IPS-NIHi7 (cell line): Measurements from ENCODE around the gene EPOP.

ENCODE experiments used
- DNase-seq: peaks from one replicate; pipeline ENCODE4 v3.0.0; 2012; ENCODE audit warnings: mixed read lengths; ENCODE audit errors: extremely low spot score

Gene EPOP

GRCh38 chr17:38674749-38675615 lies at the start of gene EPOP:
TSS of gene EPOP (minus strand) at chr17:38674957. CDS start at chr17:38674495, 462 bp downstream.
- peak; percentile 91 for DNase-seq

DNA sequence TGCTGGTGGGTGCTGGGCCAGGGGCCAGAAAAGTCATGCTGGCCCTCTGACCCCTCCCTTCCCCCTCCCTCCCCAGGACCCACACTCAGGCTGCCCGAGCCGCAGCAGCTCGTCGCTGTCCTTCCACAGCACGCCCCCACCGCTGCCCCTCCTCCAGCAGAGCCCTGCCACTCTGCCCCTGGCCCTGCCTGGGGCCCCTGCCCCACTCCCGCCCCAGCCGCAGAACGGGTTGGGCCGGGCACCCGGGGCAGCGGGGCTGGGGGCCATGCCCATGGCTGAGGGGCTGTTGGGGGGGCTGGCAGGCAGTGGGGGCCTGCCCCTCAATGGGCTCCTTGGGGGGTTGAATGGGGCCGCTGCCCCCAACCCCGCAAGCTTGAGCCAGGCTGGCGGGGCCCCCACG lies 47.0 kb upstream of the EPOP start:
- no peak for DNase-seq

DNA sequence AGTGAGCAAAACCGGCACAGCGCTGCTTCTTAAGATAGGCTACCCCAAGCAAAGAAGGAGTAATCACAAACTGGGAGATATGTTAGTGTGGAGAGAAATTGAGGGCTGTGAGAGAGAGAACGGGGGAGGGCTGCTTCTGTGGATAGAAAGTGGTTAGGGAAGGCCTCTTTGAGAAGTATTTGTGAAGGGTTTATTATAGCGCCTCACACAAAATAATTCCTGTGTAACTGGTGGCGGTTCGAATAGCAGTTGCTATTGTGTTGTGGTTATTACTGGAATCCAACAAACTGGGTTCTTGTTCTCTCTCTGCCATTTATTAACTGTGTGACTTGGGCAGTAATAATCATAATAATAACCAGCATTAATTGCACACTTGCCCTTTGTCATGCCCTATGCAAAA lies 46.2 kb upstream of the EPOP start:
- no peak for DNase-seq

- peak; percentile 84 for DNase-seq
Observed at GRCh38 chr17:38719943-38720641, 45.3 kb upstream of the EPOP start.

DNA sequence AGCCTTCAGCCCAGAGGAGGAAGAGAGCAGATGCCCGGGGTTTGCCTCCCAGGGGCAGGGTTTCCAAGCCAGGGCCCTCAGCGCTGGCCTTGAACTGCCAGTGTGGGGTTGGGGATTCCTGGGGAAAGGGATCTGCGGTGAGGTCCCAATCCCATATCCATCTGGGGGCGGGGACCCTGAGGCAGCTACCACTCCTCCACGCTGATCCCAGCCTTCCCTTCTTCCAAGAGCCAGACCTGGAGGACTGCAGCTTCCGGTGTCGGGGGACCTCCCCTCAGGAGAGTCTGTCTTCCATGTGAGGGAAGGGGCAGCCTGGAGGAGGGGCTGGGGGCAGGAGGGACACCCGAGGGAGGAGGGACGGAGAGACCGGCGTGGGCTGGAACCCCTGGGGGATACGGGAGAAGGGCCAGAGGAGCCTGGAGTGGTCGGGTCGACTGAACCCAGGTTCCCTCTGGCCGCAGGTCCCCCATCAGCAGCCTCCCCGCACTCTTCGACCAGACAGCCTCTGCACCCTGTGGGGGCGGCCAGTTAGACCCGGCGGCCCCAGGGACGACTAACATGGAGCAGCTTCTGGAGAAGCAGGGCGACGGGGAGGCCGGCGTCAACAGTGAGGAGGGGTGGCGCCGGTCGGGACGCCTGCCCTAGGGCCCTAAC lies 44.7 kb upstream of the EPOP start:
- peak; percentile 63 for DNase-seq

DNA sequence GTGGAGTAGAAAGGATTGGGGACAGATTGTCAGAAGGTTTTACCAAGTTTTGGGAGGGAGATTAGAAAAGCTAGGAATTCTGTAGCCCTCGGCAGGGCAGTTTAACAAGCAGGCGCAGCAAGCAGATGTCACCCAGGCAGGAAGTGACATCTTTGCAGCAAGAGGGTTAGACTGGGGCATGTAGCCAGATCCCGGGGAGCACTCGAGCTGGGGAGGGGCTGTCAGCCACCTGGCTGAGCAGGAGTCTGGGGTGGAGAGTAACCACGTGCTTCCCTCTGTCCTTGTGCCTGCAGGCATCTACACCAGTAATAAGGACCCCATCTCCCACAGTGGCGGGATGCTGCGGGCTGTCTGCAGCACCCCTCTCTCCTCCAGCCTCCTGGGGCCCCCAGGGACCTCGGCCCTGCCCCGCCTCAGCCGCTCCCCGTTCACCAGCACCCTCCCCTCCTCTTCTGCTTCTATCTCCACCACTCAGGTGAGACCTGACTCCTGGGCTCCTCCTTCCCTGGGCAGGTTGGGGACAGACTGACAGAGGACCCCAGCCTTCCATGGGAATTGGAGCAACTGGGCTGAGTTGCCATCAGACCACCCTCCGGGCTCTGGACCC lies 42.5 kb upstream of the EPOP start:
- no peak for DNase-seq

DNA sequence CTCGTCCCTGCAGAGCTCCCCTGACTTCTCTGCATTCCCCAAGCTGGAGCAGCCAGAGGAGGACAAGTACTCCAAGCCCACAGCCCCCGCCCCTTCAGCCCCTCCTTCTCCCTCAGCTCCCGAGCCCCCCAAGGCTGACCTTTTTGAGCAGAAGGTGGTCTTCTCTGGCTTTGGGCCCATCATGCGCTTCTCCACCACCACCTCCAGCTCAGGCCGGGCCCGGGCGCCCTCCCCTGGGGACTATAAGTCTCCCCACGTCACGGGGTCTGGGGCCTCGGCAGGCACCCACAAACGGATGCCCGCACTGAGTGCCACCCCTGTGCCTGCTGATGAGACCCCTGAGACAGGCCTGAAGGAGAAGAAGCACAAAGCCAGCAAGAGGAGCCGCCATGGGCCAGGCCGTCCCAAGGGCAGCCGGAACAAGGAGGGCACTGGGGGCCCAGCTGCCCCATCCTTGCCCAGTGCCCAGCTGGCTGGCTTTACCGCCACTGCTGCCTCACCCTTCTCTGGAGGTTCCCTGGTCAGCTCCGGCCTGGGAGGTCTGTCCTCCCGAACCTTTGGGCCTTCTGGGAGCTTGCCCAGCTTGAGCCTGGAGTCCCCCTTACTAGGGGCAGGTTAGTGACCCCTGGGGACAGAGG lies 41.7 kb upstream of the EPOP start:
- DNase-seq = no peak

- no peak for DNase-seq
Observed at GRCh38 chr17:38715216-38715943, 40.6 kb upstream of the EPOP start.

DNA sequence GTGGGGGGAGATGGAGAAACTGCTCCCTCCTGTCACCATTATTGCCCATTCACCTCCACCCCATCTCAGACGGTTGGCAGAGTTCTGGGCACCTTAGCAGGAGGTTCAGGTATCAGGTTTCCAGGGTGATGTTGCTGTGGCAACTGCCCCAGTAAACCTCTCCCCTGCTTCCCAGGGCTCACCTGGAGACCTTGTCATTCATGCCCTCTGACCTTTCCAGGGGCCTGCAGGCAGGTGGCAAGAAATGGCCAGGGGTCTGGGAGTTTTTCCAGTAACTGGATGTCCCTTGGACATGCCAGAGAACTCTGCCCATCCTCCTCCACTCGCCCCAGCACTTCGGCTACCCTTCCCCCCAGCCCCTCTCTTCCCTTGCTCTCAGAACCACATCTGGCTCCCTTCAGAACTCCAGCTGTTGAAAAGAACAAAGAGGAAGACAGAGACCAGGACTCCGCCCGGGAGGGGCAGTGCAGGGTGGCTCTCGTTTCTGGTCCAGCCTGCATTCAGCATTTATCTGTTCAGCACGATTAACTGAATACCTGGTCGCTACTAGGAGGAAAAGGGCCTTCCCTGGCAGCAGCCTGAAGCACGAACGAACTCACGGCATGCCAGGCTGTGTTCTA lies 38.8 kb upstream of the EPOP start:
- no peak for DNase-seq

DNA sequence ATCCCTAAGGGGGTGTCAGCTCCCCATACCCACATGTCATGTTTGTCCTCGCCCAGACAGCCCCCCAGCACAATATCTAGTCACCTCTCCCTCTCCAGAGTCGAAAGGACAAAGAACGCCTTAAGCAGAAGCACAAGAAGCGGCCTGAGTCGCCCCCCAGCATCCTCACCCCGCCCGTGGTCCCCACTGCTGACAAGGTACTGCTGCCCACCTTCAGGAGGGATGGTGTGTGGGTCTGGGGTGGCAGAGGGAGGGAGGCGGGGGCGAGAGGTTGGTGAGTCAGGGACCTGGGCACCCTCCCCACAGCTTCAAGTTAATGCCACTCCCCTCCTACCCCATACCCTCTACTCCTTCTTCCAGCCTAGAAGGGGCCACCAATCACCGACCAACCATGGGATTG lies 37.8 kb upstream of the EPOP start:
- DNase-seq = no peak

DNA sequence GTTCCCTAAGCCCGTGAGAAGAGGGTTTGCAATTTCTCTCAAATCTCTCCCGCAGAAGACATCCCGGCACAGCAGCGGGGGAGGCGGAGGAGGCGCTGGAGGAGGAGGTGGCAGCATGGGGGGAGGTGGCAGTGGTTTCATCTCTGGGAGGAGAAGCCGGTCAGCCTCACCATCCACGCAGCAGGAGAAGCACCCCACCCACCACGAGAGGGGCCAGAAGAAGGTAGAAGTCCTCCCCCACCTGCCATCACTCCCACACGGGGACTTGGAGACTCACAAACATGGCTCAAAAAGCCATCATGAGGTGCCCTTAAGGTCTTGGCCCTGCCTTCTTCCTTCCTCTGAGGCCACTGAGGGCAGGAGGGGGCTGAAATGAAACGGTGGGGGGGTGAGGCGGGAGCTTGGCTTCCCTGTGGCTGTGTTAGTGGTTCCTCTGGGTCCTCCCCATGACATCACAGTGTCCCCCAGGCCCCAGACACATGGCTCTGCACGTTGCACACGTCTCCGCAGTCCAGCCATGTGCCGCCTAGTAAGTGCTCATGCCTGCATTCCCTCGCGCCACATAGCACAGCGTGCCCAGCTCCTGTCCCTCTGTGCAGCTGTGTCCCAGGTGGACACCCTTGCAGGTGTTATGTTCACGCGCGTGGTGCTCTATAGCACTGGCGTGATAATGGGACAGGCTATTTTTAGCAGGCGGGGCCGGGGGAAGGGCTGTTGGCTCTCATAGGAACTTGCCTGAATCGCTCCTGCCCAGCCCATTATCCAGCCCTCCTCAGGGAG lies 37.2 kb upstream of the EPOP start:
- no peak for DNase-seq

GRCh38 chr17:38710985-38711384 lies 36.2 kb upstream of the EPOP start:
- no peak for DNase-seq

GRCh38 chr17:38710604-38710962 lies 35.8 kb upstream of the EPOP start:
- DNase-seq = no peak

GRCh38 chr17:38709864-38710603 lies 35.3 kb upstream of the EPOP start:
- DNase-seq = no peak

- no peak for DNase-seq
Observed at GRCh38 chr17:38709104-38709820, 34.5 kb upstream of the EPOP start.

- DNase-seq = no peak
Observed at GRCh38 chr17:38707678-38708351, 33.1 kb upstream of the EPOP start.

- DNase-seq = no peak
Observed at GRCh38 chr17:38706505-38707216, 31.9 kb upstream of the EPOP start.
